HG03159 (cell line): ENCODE data around the gene ALOX12B.
"Not testable (repeated sequence)": the region's sequence is repeated elsewhere in the genome, so short reads cannot be mapped to it uniquely, and the experiment has no call there.

ENCODE experiments used
- ATAC-seq: cut with Tn5 transposase; IDR thresholded peaks from one replicate; pipeline ENCODE4 v1.9.1; 2021; ENCODE audit warnings: mild to moderate bottlenecking, moderate library complexity; ENCODE audit not compliant: unreplicated experiment

ALOX12B gene

DNA sequence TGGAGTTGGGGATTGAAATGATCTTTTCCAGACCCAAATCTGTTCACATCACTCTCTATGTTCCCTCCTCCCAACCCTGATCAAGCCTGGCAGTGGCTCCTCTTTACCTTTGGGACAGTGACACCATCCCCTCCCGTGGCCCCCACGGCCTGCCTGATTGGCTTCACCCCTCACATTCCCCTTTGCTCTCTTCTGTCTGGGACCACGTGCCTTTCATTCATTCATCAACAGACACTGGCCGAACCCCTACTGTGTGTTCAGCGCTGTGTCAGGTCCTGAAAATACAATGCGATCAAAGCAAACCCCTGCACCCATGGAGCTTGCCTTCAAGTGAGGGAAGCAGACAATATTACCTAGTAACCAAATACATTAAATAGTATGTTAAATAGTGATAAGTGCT, 2.2 kb upstream of the ALOX12B start:
- no peak for ATAC-seq

DNA sequence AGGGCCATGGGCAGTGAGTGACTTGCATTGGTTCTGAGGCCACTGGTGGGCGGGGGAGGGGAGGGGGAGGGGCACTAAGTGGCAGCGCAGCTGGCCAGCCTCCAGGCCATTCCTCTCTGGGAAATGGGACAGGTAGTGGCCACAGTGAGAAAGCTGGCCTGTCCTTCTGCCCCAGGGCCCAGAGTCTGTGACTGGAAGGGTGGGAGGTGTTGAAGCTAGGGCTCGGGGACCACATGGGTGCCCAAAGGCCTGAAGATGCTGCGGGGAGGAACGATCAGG, 375 bp upstream of the ALOX12B start:
- no peak for ATAC-seq

DNA sequence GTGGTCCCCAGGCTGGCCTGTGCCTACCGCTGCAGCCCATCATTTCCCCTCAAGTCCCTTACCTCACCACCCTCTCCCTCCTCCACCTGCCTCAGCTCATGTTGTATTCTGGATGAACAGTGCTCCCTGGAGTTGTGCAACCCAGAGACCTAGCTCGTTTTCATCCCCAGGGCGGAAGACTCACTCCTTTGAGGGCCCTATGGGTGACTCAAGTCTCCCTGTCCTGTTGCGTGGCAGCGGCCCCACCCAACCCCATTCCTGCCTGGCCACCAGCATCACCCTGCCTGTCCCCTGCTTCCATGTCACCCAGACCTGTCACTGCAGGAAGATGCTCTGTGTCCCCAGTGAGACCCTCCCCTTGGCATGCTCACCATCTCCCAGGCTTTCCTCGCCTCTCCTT, 3.3 kb downstream of the ALOX12B start:
- no peak for ATAC-seq

DNA sequence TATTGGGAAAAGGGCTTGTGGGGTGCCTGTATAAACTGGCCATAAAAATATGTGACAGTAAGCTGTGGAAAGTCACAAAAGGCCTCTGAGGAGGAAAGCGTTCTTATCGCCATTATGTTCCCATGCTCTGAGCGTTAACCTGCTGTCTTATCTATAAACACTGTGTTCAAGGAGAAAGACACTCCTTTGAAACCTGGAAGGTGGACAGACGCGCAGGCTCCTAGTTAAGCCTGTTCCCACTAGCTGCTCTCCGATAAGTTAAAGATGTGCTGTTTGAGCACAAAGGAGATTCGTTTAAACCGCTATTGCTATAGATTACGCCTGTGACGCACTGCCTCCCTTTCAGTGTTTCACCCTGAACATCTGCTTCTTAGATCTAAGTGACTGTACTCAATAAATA, 5.2 kb downstream of the ALOX12B start:
- no peak for ATAC-seq

DNA sequence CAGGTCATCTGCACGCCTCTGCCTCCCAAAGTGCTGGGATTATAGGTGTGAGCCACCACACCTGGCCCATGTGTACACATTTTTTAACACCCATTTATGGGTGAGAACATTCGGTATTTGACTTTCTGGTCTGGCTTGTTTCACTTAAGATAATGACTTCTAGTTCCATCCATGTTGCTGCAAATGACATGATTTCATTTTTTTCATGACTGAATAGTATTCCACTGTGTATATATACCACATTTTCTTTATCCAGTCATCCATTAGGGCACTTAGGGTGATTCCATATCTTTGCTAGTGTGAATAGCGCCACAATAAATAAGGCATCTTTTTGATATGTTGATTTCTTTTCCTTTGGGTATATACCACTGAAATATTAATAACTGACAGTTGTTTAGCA, 5.6 kb downstream of the ALOX12B start:
- ATAC-seq: no peak

DNA sequence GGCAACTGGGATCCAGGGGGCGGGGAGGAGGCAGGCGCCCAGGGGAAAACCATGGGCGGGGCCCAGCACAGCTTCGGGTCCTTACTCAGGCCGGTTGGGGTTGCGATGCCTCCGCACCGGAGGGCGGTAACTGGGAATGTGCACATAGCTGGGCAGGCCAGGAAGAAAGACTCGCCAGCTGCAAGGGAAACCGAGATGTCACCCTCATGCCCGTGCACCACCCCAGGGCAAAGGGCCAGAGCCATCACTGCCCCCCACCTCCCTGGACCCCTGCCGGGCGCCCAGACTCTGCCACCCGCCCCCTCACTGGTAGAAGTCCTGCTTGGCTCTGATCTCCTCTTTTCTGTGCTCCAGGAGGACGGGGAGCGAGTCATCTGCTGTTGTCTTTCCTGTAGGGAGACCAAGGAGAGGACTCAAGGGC, 6.7 kb downstream of the ALOX12B start:
- ATAC-seq: no peak

DNA sequence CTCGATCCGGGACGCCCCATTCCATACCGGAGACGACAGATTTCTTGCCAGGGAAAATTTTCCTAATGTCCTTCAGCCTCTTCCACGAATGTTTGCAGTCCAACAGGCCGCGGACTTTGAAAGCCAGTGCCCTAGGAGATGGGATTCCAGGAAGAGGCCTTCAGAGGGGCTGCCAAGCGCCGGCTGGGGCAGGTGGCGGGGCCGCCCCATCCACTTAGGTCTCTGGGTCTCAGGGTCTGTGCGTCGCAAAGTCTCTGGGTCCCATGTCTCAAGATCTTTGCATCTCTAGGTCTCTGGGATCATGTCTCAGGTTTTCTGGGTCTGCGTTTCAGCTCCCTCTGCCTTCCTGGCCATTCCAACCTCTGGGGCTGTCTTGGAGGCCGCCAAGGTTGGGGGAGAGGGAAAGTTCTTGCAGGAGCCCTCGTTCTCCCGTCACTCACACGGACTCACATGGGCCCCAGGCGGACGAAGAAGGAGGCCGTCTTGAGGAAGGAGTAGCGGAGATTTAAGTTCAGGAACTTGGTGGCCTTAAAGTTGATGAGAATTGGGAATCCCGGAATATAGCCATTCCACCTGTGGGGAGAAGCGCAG, 7.2 kb downstream of the ALOX12B start:
- no peak for ATAC-seq

DNA sequence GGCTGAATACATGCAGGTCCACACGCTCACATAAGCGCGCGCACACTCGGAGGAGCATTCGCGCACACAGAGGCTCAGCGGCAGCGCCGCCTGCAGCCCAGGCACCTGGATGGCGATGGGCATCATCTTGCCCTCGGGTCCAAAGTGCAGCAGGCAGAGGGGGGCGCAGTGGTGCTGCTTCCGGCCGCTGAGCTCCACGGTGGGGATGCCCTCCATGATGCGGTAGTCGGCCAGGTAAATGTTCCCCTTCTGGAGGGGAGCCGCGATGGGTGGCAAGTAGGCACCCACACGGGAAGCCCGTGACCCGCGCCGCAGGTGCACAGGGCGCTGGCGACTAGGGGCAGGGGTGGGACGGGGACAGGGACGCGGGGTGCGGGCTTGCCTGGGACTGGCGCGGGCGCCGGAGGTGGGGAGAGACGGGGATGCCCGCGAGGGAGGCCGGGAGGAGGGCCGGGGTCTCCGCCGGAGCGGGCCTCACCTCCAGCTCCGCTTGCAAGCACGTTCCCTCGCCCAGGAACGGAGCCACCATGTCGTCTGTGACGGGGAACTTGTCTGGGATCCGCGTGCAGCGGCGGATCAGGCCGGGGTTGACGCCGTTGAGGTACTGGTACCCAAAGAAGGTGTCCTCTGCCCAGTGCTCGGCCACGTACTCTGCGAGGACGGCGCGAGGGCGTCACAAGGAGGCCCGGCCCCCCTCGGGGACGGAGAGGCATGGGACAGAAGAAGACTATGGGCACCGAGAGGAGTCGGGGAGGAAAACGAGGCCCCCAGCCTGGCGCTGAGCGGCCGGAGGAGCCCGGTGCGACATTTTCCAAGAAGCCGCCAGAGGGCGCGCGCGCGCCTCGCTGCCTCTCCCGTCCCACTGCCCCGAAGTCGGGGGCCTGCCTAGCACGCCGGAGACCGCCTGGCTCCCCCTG, 8.0 kb downstream of the ALOX12B start:
- ATAC-seq: peak; percentile 62

DNA sequence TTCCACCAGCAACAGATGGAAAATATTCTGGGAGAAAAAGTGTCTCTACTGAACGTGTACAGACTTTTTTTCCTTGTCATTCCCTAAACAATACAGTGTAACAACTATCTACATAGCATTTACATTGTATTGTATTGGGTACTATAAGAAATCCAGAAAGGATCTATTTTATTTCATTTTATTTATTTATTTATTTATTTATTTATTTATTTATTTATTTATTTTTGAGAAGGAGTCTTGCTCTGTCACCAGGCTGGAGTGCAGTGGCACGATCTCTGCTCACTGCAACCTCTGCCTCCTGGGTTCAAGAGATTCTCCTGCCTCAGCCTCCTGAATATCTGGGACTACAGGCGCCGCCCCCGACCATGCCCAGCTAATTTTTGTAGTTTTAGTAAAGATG, 9.6 kb downstream of the ALOX12B start:
- not testable (repeated sequence) for ATAC-seq

DNA sequence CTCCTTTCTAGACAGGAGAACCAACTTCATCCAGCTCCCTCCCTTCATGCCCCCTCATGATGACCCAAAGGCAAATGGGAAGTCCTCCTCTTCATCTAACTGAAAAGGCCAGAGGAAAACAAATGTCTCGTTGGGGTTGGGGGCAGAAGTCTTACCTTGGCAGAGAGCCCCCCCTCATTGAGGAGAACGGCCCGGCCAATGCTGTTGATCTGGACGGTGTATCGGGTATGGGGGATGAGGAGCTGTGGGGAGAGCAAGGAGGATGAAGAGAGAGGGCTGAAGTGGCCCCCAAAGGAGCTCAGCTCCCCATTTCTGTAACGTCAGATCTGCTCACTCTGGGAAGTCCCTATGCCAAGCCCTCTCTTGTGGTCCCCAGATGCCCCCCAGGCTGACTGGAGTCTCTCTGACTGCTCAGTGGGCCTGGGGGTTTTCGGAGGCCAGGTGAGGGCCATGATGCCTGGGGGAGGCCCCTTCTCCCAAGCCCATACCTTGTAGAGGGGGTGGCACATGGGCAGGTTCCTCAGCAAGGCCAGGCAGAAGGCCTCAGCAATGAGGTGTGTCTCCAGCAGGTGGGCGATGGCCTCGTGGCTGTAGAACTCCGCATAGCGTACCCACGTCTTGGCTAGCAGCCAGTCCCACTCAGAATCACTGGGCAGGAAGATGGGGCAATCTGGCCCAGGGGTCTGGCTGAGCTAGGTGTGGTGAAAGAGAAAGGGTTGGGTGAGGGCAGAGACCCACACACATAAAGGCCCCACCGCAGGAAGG, 10.8 kb downstream of the ALOX12B start:
- no peak for ATAC-seq

DNA sequence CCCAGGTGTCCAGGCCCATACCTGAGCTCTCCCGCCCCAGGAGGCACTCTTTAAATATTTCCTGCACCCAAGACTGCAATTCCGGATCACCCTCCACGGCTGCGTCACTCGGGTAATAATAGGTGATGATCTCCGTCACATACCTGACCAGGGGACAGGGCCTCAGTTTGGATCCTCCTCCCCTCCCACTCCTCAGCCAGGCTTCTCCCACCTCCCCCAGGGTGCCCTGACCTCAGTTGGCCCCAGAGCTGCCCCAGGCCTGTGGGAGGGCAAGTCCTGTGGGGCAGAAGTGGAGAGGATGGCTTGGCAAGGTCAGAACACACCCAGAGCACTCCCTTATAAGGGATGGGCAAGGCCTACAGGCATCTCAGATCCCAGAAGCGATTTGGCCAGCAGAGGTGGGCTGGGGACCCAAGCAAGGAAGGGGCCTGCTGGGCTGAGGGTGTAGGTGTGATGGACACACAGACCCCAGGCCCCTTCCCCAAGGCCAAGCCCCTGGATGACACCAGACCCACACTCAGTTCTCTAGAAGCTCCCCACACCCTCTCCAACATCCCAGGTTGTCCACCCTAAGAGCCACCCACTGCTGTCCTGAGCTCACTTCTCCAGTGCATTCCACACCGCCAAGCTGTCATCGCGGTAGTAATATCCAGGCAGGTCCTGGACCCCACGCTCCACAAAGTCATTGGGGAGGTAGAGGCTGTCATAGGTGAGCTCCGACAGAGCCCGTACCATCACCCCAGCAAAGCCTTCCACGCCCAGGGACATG, 11.8 kb downstream of the ALOX12B start:
- ATAC-seq: no peak

DNA sequence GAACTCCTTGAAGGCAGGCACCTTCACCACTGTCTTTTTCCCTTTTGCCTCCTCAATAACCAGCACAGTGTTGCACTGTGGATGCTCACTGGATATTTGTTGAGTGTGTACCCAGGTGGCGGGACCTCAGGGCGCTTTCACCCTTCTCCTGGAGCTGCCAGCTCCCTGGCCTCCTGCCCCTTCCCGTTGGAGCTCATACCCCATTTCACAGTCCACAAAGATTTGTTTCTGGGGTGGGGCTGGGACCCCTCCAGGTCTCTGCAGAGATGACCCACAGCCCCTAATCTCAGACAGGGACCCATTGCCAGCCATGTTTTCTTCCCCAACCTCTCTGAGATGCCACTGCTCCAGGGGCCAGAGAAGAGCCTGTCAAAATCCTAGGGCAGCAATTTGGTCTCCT, 12.4 kb downstream of the ALOX12B start:
- no peak for ATAC-seq

DNA sequence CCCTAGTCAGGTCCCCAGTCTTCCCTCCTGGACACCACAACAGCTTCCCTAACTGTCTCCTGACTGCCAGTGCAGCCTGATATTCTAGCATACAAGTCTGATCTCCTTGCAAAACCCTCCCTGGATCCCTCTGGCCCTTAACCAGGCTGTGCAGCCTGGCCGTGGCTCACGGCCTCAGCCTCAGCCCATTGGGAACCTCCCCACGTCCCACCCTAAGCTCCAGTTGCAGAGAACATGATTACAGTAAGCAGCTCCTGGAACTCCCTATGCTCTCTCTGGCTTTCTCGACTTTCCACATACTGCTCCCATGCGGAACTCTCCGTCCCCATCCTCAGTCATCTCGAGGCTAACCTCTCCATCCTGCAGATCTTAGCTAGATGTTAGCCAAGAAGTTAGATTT, 13.0 kb downstream of the ALOX12B start:
- no peak for ATAC-seq

DNA sequence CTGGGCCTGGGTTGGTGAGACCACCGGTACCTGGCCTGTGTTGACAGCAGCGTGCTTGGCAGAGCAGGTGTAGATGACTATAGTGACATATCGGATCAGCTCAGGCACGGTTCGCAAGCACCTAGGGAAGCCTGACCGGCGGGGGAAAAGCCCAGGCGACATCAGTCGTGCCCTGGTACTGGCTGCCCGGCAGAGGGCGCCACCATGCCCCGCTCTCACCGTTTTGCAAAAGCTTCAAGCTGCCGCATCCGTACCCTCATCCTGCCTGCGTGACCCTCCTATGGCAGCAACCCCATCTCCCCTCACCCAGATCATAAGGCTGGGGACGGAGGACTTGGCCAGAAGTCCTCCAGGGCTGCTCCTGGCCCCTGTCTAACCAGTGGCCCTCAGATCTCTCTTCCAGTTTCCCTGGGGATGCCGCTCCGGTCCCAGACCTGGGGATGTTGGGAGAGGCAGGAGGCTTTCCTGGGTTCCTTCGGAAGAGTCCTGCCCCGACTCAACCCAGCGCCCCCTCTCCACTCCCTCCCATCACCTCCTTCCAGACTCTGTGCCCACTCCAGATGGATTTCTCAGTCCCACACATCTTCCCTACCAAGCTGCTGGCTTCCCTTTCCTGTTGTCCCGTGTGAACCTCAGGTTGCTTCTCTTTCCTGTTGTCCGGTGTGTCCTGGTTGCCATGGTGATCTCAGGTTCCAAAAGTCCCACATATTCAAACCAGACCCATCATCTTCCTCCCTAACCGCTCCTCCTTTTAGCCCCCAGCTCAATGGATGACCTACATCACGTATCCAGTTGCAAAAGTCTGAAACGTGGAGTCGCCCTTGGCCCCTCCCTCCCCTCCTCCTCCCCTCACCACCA, 13.7 kb downstream of the ALOX12B start:
- ATAC-seq: no peak

DNA sequence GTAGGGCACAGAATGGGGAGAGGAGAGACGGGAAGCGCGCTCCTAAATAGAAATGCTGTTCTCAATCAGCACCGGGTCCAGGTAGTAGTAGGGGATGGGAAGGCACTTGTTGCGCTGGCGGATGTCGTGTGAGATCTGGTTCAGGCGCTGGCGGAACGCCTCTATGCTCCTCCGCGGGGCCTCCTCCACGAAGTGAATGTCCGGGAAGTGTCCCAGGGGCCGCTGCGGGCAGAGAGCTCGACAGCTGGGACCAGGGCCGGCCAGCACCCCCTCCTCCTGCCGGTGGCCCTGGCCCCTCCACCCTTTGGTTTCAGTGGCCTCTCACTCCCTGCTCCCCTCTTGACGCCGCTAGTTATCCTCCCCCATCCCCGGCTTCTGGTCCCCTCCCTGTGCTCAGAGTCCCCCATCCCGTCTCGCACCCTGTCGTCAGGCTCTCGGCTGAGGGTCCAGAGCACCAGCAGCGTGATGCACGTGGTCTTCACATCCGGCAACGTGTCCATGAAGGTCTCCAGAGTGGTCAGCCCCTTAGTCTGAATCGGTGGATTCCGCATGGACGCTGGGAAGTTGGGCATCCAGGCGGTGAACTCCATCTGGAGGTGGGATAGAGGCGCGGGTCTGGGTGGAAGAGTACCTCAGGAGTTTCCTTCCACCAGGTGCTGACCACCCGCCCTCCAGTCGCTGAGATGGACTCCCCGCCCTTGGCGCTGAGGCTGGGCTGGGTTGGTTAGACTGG, 14.6 kb downstream of the ALOX12B start:
- ATAC-seq: no peak

DNA sequence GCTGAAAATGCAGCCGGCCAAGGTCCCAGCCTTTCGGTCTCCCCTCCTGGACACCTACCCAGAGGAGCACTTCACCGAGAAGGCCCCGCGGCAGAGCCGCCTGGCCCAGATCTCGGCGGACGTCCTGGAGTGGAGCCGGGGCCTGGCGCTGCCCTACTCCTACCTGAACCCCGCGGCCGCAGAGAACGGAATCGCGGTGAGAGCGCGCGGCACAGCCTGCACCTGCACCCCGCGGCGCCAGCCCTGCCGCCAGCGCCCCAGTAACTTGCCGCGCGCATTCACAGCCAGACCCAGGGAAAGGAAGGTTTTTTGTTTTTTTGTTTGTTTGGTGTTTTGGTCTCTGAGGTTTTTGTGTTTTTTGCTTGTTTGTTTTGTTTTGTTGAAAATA, 15.2 kb downstream of the ALOX12B start:
- ATAC-seq: no peak

DNA sequence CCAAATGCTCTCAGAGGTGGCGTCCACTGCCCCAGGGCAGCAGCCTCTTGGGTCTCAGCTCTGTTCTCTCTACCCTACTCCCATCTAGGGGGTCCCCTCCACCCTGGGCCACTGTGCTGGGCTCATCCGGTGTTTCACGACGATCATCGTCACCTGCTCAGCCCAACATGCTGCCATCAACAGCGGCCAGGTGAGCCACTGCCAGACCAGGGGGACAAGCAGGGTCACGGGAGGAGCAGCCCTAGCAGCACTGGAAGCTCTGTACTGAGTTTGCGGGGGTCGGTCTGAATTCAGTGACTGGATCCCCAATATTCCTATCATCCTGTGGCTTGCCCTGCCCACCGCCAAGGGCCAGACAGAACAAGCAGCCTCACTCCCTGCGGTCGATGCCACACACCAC, 16.0 kb downstream of the ALOX12B start:
- no peak for ATAC-seq

DNA sequence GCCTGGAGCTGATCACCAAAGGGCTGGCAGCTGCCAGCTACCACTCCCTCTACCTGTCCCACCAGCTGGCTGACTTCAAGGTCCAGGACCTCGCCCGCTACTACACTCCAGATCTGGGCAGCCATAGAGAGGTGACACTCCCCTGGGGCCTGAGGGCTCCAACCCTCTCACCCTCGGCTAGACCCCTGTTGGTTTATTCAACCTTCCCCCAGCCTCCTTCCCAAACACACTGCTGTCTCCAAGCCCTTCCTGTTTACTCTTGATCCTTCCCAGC, 18.0 kb downstream of the ALOX12B start:
- ATAC-seq: no peak

DNA sequence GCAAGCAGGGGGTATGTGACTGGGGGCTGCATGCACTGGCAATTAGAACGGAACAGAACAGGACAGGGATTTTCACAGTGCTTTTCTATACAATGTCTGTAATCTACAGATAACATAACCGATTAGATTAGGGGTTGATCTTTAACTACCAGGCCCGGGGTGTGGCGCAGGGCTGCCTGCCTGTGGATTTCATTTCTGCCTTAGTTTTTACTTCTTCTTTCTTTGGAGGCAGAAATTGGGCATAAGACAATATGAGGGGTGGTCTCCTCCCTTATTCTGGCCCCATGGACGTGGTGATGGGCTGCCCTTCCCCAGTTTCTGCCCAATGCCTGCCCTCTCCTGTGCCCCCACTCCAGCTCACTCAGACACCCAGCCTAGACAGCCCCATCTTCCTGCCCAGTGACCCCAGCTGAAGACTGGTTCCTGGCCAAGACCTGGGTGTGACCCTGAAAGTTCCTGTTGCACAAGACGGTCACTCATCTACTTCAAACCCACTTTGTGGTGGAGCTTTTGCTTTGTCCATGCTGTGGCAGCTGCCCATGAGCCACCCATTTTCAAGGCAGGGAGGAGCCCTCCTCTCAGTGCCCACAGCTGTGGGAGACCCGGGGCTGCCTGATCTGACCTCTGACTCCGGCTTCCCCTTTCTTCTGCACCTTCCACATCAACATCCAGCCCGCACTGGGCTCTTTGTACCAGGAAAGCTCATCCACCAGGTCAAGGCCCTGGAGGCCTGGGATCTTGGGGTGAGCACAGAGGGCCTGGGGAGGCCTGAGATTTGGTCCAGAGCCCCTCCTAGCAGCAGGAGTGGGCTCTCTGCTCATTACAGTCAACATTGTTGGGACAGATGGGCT, 18.6 kb downstream of the ALOX12B start:
- ATAC-seq: no peak
